Dedifferentiated amniotic fluid mesenchymal stem cell (primary cell): ENCODE measurements around the gene SPTBN5.

Experiments
- DNase-seq: peaks from one replicate; pipeline ENCODE4 v3.0.0-alpha.2; 2016; ENCODE audit errors: extremely low spot score

SPTBN5 gene

DNA sequence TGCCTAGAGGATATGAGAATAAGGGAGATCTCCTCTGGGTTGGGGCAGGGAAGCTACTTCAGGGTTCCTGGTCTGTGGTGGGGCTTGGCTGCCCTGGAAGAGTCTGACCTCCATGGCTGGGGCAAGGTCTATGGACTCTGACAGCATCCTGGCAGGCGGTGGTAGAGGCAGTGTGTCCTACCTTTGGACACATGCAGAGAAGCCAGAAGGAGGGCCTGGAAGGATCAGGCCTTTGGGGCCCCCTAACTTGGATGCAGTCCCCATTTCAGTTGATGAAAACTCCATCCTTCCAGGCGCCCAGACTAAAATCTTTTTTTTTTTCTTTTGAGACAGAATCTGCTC lies 10.4 kb downstream of the SPTBN5 start:
- no peak for DNase-seq

DNA sequence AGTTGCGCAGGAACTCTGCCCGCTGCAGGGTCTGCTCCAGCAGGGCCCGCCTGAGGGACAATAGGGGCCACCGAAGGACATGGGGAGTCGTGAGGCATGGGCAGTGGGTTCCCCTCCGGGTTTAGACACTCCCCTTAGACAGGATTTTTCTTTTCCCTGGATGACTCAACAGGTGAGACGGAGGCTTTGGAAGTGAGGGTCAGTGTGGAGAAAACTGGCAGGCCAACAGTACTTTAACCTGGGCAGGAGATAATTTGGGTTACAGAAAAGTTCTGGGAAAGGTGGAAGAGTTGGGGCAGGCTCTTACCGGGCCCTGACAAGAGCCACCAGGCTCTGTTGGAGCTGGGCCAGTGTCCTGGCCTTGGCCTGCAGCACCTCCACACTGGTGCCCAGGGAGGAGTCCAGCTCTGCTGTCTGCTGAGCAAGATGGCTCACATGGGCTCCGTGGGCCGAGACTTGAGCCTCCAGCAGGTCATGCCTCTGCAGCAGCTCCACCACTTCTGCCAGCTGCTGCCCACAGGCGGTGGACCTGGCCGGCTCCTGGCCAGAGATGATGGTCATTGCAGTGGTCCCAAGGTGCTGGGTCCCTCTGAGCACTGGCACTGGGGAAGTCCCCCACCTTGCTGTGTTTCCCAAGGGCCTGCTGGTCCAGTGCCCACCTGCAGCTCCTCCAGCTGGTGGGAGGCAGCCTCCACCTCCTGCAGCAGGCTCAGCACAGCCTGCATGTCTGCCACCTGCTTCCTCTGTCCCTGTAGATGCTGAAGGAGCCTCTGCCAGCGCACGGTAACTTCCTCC lies 11.0 kb downstream of the SPTBN5 start:
- no peak for DNase-seq

DNA sequence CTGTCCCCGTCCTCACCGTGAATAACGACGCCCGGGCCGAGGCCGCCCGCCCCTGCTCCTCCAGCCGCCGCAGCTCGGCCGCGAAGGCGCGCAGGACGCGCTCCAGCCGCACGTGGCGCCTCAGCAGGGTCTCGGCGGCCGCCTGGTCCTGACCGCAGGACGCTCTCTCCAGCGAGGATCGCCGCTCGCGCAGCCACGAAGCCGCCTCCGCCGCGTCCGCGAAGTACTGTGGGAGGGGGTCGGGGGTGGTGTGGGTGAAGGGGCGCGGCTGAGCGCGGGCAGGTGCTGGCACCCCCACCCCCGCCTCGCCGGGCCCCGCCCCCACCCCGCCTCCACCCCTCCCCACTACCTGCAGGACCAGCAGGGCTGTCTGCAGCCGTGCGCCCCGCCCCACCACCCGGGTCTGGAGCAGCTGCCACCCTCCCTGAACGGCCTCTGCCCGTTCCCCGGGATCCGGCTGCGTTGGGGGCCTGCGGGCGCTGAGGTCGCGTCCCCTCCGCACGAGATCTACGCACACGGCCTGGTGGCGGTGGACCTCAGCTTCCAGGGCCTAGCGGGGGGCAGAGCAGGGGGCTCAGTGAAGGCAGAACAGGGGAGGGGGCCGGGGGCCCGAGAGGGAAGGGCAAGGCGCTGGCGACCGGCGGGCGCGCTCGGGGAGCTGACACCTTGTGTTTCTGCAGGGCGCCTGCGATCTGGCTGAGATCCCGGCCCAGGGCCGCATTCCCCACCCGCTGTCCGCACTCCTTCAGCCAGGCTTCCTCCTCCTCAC lies 11.7 kb downstream of the SPTBN5 start:
- DNase-seq, result no peak

DNA sequence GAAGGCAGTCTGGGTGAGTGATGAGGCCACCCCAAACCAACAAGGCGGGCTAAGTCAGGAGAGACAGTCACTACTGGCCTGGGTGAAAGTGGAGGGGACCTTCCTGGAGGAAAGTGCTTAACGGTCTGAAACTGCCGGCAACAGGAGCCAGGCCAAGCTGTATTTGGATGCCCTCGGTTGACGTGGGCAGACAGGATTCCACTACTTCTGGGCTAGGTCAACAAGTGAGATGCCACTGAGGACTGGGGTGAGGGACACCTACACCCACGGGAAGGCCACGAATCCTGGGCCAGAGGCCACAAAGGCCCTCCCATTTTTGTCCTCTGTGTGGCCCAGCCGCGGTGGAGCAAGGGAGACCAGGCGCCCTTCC lies 12.3 kb downstream of the SPTBN5 start:
- DNase-seq, result no peak

DNA sequence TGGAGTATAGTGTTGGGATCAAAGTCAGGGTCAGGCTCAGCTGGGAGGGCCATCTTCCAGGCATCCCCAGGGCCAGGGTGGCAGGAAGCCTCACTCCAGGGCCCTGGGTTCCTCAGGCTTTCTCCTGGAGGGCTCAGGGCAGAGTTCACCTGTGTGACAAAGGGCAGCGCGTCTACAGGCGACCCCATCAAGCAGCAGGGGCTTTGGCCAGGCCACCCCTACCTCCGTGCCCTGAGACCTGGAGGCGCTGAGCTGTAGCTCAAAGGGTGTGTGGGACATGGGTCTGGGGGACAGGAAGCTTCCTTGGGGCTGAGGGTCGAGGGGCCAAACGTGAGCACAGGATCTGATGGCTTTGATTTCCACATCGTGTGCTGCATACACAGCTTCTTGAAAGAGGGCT lies 12.8 kb downstream of the SPTBN5 start:
- no peak for DNase-seq

DNA sequence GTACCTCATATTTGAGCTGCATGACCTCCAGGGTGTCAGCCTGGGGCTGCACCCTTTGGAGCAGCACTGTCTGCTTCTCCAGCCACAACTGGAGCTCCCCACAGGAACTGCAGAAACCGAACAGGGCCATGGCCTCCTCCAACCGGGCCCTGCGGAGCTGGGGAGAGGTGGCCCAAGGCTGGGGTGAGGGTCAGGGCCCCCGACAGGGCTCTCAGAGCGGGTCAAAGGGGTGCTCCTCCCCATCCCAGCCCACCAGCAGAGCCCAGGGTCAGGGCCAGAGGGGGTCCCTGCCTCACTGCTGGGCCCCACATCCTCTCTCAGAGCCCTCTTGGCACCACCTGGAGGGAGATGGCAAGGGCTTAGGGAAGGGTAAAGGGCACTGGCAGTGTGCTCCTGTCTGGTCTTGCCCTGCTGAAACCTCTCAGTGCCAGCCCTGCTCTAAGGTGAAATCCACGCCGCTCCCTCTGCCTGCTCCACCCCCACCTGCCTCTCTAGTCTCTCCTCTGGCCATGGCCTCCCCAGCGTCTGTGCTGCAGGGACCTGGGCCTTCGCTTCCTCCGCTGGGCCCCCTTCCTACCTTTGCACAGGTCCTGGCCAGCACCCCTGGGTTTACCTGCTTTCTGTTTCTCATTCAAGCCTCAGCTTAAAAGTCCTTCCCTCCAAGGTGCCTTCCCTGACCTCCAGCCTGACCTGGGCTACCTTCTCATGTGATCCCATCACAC lies 13.5 kb downstream of the SPTBN5 start:
- DNase-seq, result no peak

DNA sequence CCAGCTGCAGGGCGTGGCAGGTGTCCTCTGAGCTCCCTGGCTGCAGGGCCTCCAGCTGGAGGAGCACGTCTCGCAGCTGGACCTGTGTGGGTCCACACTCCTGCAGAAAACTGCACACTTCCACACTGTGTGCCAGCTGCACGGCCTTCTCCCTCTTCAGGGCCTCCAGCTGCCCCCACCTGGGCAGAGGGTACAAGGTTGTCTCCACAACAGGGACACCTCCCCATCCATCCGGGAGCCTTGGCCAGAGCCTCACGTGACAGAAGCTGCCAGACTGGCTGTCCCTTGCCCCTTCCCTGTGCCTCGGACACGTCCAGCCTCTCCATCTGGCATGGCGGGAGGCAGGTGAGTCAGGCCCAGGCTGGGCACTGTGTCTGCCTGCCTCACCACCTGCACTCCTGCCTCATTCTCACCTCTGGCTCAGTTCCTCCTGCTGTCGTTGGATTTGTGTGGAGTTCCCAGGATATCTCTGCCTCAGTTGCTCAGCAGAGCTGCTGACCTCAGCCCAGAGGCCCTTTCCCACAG lies 14.5 kb downstream of the SPTBN5 start:
- DNase-seq, result no peak

DNA sequence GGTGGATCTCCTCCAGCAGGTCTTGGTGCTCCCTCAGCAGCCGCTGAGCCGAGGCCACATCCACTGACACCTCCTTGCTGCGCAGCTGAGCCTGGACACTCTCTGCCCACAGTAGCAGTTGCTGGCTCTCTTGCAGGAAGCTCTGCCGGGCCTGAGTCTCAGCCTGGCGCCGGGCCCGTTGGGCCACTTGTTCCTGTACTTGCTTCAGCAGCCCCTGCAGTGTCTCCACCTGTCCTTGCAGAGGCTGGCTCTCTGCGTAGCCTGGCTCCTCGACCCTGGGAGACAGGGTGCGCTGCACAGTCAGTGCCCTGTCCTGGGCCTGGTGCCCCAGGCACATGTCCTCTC lies 15.5 kb downstream of the SPTBN5 start:
- DNase-seq, result no peak

DNA sequence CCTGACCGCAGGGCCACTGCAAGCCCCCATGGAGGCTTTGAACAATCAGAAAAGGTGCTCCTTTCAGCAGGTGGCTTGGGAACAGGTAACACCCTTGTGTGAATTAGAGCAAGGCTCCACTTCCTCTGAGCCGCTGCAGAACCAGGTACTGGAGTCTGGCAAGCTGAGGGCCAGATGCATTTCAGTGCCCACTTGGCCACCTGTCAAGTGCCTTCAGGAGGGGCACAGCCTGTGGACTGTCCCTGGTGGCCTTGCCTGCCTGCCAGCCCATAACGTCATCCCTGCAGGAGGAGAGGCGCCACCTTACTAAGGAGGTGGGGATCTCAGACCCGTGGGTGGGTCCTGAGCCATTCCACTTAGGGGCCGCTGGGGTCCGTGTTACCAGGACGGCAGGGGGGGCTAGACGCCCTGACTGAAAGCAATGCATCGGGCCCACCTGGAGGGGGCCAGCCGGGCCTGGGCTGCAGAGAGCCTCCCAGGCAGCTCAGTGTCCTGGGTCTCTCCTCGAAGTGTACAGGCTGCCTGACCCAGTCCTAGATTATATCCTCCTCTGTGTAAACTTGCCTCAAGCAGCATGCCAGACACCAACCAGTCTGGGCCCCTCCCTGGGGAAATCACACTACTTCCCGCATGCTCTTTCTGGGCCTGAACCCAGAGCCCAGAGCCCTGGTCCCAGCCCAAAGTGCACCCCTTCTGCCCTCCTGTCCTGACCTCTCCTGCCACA lies 16.1 kb downstream of the SPTBN5 start:
- no peak for DNase-seq

DNA sequence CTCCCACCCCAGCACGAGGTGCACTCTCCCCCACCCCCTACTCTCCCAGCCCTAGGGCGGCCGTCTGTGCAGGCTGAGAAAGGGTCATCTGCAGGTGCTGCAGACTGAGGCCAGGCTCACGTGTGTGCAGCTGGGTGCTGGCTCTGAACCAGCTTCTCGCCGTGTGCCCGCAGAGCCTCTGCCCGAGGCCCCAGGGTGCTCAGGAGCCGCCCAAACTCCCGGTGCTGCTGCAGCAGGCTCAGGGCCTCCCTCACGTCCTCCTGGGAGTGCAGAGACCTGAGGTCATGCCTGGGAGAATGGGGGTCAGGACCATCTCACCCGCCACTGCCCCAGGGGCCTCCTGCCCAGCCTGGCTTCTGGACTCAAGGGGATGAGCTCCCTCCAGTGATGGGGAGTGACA lies 17.2 kb downstream of the SPTBN5 start:
- DNase-seq, result no peak

DNA sequence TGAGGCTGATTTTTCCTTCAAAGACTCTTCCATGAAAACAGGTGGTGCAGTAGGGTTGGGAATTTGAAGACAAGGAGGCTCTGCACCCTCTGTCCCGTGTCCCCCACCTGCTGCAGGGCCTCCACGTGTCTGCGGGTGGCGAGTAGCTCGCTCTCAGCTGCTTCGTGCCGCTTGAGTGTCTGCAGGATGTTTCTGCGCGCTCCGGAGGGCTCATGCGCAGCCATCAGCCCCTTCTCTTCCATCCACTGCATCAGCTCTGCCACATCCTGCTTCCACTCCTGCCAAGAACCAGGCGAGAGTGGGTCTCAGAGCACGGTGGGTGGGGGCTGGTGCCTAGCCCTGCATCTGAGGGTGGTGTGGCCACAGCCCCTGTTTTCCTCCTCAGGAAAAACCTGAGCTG lies 17.8 kb downstream of the SPTBN5 start:
- no peak for DNase-seq

DNA sequence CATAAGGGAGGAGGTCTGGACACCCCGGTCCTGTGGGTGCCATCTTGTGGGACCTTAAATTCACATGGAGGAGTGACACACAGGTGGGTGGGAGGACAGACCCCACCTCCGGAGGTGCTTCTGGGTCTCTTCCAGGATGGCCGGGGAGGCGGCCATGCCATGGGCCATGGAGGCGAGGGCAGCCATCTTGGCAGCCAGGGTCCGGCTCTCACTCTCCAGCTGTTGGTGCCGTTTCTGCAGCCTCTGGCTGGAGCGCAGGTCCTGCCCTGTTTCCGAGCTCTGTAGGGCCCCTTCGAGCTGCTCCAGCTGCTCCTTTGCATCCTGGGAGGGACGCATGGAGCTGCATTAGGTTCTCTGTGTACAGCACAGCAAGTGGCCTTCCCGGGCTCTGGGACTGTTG lies 19.1 kb downstream of the SPTBN5 start:
- DNase-seq, result no peak

DNA sequence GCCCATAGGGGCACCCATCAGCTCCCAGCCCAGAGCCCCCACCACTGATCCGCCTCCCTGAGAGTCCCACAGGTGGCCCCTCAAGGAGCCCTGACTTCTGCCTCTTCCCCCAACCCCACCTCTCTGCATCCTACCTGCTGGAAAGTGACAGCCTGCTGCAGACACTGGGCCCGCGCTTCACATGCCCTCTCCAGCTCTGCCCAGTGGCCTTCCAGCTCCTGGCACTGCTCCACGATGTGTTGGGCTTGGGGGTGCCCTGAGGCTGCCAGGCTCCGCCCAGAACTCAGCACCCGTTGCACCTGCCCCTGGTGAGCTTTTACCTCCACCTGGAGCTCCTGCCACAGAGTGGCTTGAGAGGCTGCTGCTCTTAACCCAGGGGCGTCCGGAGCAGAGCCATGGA lies 20.1 kb downstream of the SPTBN5 start:
- no peak for DNase-seq

DNA sequence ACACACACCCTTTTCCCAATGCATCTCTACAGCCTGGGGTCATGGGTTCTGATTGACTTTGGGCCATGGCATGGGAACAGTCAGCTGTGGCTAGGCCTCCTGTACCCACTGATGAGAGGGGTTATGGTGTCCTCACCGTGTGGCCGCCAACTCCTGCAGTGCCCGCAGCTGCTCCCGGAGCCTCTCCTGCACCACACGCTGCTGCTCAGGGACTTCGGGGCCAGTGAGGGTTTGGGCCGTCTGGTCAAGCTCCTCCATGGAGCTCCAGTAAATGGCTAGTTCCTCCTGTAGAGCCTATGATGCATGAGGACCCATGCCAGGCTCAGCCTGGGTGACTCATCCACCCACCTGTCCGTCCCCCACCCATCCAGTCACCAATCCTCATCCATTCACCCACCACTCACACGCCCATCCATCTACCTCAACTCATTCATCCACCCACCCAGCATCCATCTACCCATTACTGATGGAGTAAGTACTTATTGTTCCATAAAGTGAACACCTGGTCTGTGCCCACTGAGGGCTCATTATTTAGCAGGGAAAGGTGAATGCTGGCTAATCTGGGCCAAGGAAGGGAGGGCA lies 21.6 kb downstream of the SPTBN5 start:
- no peak for DNase-seq

DNA sequence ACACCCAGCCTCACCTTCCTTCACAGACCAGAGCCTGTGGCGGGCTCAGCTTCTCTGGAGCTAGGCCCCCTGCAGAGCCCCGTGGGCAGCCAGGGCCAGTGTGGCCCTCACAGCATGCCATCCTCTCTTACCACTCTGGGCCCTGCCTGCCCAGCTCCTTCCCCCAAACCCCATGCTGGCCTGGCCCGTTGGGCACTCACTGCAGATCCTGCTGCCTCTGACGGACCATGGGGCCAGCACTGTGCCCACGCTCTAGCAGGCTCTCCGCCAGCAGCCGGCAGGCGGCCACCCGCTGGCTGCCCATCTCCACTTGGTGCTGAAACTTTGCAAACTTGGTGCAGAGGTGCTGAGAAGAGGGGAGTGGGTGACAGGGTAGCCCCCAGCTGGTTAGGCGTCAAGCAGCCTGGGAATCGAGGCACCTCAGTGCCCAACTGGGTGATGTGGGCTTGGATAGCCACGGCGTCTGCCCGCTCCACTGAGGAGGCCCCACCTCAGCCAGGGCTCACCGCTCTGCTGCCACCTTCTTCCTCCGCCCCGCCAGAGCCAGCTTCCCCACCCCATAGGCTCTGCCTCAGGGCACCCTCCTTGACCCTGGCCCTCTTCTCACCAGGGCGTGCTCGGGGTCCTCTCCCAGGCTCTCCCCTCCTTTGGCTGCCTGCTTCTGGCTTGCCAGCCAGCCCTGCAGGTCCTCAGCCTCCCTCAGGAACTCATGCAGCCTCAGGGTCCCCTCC lies 22.5 kb downstream of the SPTBN5 start:
- DNase-seq, result no peak

DNA sequence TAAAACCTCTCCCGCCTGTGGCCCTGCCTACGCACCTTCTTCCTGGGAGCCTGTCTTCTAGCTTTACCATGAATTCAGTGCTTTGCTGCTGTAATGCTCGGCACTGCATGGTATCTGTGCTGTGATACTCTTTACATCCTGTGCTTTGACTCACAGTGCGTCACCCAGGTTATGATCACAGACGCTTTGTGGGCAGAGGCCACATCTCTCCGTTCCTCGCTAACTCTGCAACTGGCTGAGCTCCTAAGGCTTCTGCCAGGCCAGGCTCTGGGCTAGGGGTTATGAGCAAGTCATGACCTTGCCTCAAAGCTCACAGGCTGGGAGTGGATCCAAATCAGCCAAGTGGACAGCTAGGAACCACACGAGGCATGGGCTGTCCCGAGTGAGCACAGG lies 23.2 kb downstream of the SPTBN5 start:
- DNase-seq, result no peak

DNA sequence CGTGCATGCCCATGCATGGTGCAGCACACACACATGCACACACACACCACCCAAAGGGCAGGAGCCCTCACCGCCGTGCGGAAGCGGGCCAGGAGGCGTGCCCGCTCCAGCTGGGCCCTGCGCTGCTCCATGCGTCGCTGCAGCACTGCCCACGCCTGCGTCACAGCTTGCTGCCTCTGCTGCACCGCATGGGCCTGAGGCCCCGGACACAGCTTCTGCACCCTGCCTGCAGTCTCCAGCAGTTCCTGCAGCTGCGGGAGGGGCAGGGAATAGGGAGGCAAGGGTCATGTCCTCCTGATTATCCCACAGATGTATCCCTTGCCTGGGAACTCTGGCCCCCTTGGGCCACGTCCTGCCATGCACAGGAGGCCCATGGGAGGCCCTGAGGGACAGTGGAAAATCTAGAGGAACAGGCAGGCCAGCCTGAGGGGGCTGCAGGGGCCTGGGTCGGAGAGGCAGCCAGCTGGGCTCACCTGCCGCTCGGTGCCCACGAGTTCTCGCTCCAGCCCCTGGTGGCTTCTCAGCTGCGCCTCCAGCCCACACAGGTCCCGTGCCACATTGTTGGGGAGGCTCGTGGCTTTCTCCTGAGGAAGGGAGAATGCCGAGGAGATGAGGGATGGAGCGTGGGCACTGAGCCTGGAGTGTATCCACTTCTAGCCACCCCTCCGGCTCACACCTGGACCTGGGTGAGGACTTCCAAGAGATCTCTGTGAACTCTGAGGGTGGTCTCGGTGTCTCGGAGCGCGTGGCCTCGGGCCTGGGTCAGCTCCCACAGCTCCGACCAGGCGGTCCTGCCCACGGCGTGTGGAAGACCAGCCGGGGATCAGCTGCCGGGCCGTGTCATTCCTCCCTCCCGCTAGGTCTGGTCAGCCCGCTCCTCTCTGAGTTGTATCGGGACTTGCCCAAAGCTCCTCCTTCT lies 23.8 kb downstream of the SPTBN5 start:
- DNase-seq, result no peak

DNA sequence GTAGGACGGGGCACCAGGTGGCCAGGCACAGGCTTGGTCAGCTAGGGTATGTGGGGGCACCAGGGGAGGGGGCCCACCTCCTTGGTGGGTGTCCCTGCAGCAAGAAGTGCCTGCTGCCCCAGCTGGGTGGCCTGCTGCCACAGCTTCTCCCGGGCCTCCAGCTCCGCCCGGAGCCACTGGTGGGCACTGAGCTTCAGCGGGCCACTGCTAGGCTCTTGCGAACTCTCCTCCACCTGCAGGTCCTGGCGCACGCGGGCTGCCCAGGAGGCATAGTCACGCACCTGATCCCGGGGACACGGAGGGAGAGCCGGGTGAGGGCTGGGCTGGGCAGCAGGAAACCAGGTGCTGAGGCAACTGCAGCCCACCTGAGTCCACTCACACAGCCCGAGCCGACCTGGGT lies 25.5 kb downstream of the SPTBN5 start:
- DNase-seq, result no peak

DNA sequence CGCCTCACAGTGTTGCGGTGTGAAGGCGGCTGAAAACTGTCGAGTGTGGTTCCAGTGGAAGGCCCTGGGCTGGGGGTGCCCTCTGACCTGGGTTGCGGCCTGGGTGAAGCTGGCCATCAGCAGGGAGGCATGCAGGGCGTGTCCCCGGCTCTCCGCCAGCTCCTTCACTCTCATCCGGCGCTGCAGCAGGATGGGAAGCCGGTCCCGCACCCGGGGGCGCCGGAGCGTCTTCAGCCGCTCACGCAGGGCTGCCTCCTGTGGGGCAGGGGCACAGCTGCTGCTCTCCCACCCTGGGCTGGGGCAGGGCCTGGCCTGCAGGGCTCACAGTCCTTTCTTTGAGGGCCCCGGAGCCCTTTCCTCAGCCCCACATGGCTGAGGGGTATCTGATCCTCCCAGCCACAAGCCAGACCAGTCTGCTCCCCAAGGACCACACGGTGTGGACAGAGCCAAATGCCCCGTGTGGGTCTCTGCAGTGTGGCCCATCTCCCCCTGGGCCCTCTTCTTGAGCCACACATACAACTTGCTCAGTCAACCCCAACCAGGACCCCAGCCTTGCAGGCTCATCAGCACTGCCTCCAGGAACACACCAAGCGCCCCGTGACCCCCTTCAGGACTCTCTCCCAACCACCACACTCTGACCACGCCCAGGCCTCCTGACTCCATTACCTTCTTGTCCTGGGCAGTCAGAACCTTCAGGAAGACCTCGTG lies 26.8 kb downstream of the SPTBN5 start:
- DNase-seq, result no peak
